ENCODE results near the gene CPNE7. TPM values are rescaled to one million over a fixed set of nuclear protein-coding genes. Genes with fewer than 3 reads are reported as not detected.

Gene CPNE7
- total and polyA plus RNA-seq, 2 of the 4 experiments (the other 2 are of a cell fraction), result 5.4 to 17.4 TPM

DNA sequence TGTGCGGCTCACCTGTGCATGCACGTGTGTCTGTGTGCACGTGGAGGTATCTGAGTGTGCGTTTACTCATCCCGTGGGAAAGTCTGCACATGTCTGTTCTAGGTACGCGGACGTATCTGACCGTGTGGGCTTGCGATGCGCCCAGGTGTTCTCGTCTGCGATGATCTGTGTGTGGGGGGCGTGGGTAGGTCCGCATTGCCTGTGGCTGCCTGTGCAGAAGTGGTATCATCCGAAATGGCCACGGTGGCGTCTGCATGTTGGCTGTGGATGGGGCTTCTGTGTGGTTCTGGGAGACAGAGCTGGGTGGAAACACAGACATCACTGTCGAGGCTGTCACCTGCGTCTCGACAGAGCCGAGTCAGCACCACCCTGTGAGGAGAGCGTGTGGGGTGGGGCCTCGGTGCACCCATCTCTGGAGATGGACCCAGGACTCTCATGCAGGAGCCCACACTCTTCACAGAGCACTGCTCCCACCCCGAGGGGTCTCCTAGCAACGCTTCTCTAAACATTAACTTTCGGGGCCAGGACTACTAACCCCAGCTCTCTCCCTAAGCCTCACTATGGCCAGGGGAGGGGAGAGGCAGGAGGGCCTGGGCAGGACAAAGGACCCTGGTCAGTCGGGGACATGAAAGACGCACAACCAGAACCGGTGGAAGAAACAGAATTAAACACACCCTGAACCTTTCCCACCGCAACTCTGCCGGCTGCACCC, 46.3 kb downstream of the CPNE7 start:
- Histone ChIP-seq H3K4me1 (ENCODE audit: control insufficient read depth, insufficient read depth, low read length) (peaks cover 2% of the 10 kb centered on the region; the same call in 1 of the 2 replicates), H2BK5ac (ENCODE audit: low read depth, low read length, poor library complexity, severe bottlenecking) (no peak overlapping the region), H2BK15ac (ENCODE audit: low read depth, low read length) (no peak overlapping the region), H2BK20ac (ENCODE audit: low read depth, low read length) (no peak overlapping the region), H3K56ac (ENCODE audit: extremely low read depth, insufficient read depth, low read length) (no peak overlapping the region), H2BK120ac (ENCODE audit: low read depth, low read length) (no peak overlapping the region), H3K18ac (ENCODE audit: low read depth, low read length) (no peak overlapping the region), H3K4me3 (ENCODE audit: insufficient read depth, low read depth, low read length) (no peak overlapping the region), H4K91ac (ENCODE audit: insufficient read depth, low read depth, low read length) (no peak overlapping the region), H3K4me2 (ENCODE audit: low read depth, low read length) (no peak overlapping the region), H3K79me1 (ENCODE audit: low read depth in 1 of 2, low read length in 2 of 2) (no peaks in the 10 kb centered on the region), H3K14ac (replicated peaks; ENCODE audit: low read depth, low read length) (no peak overlapping the region), H3K27me3 (ENCODE audit: control insufficient read depth, insufficient read depth, low read length) (peaks cover 43% of the 10 kb centered on the region), H4K8ac (ENCODE audit: low read depth in 2 of 2, low read length in 2 of 2) (no peak overlapping the region), H2AK5ac (ENCODE audit: low read depth, low read length) (no peak overlapping the region), H3K9ac (ENCODE audit: low read depth, low read length) (no peak overlapping the region), H3K27ac (ENCODE audit: insufficient read depth, low read length) (no peak overlapping the region), H3K23ac (ENCODE audit: low read depth, low read length) (no peak overlapping the region), H3K9me1 (ENCODE audit: insufficient read depth, low read length) (no peaks in the 10 kb centered on the region), H2AK9ac (replicated peaks; ENCODE audit: low read depth, low read length, poor library complexity) (no peak overlapping the region), H3K36me3 (ENCODE audit: control insufficient read depth, insufficient read depth, low read length) (no peaks in the 10 kb centered on the region), H3K4ac (ENCODE audit: low read depth, low read length) (no peak overlapping the region), H3K9me3 (ENCODE audit: control insufficient read depth, insufficient read depth, low read length) (no peaks in the 10 kb centered on the region), H2AFZ (replicated peaks; ENCODE audit: low read length, poor library complexity) (no peak overlapping the region), H4K5ac (ENCODE audit: low read depth, low read length) (no peak overlapping the region), H4K20me1 (ENCODE audit: insufficient read depth, low read length) (no peaks in the 10 kb centered on the region)
- in situ Hi-C loops (cut with MboI; ENCODE audit: low sequenced_read_pairs), result no loop called here
- no peak for TF ChIP-seq MAZ (IDR thresholded peaks at IDR 0.05; ENCODE audit: borderline replicate concordance, low read depth, low read length)
- no peak for TF ChIP-seq BHLHE40 (IDR thresholded peaks at IDR 0.05; ENCODE audit: low read depth, low read length)
- no peak for TF ChIP-seq RAD21 (IDR thresholded peaks at IDR 0.05; ENCODE audit: low read length)
- TF ChIP-seq POLR2A (IDR thresholded peaks at IDR 0.05; ENCODE audit: low read depth, low read length), result no peak
- TF ChIP-seq CEBPB (IDR thresholded peaks at IDR 0.05; ENCODE audit: low read depth, low read length), result no peak
- TF ChIP-seq CHD1 (IDR thresholded peaks at IDR 0.05; ENCODE audit: low read depth, low read length), result no peak
- TF ChIP-seq, protein P1, sequence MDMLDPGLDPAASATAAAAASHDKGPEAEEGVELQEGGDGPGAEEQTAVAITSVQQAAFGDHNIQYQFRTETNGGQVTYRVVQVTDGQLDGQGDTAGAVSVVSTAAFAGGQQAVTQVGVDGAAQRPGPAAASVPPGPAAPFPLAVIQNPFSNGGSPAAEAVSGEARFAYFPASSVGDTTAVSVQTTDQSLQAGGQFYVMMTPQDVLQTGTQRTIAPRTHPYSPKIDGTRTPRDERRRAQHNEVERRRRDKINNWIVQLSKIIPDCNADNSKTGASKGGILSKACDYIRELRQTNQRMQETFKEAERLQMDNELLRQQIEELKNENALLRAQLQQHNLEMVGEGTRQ (IDR thresholded peaks at IDR 0.05; ENCODE audit: low read depth, low read length), result no peak
- TF ChIP-seq MAFK (IDR thresholded peaks at IDR 0.05; ENCODE audit: low read depth, low read length), result no peak
- TF ChIP-seq CTCF (conservative IDR thresholded peaks at IDR 0.05; ENCODE audit: low read depth, low read length), result no peak
- TF ChIP-seq NFE2L2 (IDR thresholded peaks at IDR 0.05; ENCODE audit: low read depth, low read length), result no peak
- TF ChIP-seq MXI1 (IDR thresholded peaks at IDR 0.05; ENCODE audit: borderline replicate concordance, low read depth, low read length), result no peak
- no peak for TF ChIP-seq RFX5 (IDR thresholded peaks at IDR 0.05; ENCODE audit: low read depth, low read length)
- no peak for TF ChIP-seq FOS (IDR thresholded peaks at IDR 0.05; ENCODE audit: low read depth, low read length)
- TF ChIP-seq ELK1 (IDR thresholded peaks at IDR 0.05; ENCODE audit: borderline replicate concordance, low read depth, low read length), result no peak
- no peak for TF ChIP-seq RCOR1 (IDR thresholded peaks at IDR 0.05; ENCODE audit: insufficient replicate concordance, low read length)
- TF ChIP-seq SMC3 (IDR thresholded peaks at IDR 0.05; ENCODE audit: low read depth, low read length), result no peak
- 83% methylated on average over 18 of the region's 32 CpGs; no CpG with 5 or more reads in 1 of the 2 experiments for WGBS, 2 experiments (ENCODE audit: extremely low coverage in 2 of 2, insufficient read length in 1 of 2)
- ATAC-seq (ENCODE audit: low read depth) (no peak), DNase-seq (no peak)
- ChIA-PET CTCF (interaction anchor here (0.9 kb wide), 1 partner anchor 12 kb away, joined by 3 read pairs; no protein-coding TSS in a partner anchor), POLR2A (ENCODE audit: unreplicated experiment) (no interaction called here)
- BruUV-seq (replicated peaks), result no TSS peak
- dilution Hi-C loops (cut with HindIII; ENCODE audit: low sequenced_read_pairs, unreplicated experiment), result no loop called here
- intact Hi-C loops (cut with micrococcal nuclease), result no loop called here
